ENCODE data around the gene STARD9. TPM values are rescaled to one million over a fixed set of nuclear protein-coding genes. Genes with fewer than 3 reads are reported as not detected.

The STARD9 gene
- total and polyA plus RNA-seq, 8 donors: 1.4 to 45.7 (median 11.8) TPM

DNA sequence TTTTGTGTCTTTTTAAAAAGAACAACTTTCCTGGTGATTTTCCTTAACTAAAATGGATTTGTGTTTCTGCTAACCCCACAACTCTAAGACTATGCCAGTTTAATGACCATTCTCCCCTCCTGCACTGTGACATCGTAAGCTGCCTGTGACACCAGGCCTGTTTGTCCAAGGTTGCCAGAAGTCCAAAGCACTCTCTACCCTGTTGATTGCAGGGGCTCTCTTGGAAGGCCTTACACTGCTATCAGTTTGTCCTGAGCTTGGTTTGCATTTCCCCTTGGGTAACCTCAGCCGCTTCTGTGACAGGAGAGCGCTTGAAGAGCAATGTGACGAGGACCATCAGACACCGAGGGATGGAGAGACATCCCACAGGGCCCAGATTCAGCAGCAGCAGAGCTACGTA, 105.7 kb downstream of the STARD9 start:
- TF ChIP-seq POLR2A (IDR thresholded peaks at IDR 0.05) (no peak), POLR2AphosphoS5 (IDR thresholded peaks at IDR 0.05) (no peak), EP300 (IDR thresholded peaks at IDR 0.05) (no peak)
- TF ChIP-seq, protein P1, sequence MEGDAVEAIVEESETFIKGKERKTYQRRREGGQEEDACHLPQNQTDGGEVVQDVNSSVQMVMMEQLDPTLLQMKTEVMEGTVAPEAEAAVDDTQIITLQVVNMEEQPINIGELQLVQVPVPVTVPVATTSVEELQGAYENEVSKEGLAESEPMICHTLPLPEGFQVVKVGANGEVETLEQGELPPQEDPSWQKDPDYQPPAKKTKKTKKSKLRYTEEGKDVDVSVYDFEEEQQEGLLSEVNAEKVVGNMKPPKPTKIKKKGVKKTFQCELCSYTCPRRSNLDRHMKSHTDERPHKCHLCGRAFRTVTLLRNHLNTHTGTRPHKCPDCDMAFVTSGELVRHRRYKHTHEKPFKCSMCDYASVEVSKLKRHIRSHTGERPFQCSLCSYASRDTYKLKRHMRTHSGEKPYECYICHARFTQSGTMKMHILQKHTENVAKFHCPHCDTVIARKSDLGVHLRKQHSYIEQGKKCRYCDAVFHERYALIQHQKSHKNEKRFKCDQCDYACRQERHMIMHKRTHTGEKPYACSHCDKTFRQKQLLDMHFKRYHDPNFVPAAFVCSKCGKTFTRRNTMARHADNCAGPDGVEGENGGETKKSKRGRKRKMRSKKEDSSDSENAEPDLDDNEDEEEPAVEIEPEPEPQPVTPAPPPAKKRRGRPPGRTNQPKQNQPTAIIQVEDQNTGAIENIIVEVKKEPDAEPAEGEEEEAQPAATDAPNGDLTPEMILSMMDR (IDR thresholded peaks at IDR 0.05): no peak
- Histone ChIP-seq H3K4me3 (no peak overlapping the region), H3K36me3 (peaks cover 26 to 100% (median 89%) of the 10 kb centered on the region in 4 donors), H3K27ac (no peak overlapping the region), H3K4me1 (no peaks in the 10 kb centered on the region), H3K27me3 (no peaks in the 10 kb centered on the region), H3K9me3 (no peaks in the 10 kb centered on the region)
- intact Hi-C loops (cut with DNase I; ENCODE audit: low total_unique reads): no loop called here
- no peak for DNase-seq
- WGBS, 5 donors: 89 to 94% (median 90%) methylated on average over 6 of the region's 6 CpGs

DNA sequence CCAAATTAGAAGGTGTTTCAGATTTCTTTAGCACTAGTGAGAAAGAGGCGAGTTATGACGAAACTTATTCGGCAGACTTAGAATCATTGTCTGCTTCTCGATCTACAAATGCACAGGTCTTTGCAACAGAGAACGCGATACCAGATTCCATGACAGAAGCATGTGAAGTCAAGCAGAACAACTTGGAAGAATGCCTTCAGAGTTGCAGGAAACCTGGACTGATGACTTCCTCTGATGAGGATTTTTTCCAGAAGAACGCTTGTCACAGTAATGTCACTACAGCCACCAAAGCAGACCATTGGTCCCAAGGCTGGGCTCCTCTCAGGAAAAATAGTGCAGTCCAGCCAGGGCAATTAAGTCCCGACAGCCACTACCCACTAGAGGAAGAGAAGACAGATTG, 110.9 kb downstream of the STARD9 start:
- TF ChIP-seq, protein P1 (IDR thresholded peaks at IDR 0.05): no peak
- TF ChIP-seq POLR2A (IDR thresholded peaks at IDR 0.05): no peak
- TF ChIP-seq EP300 (IDR thresholded peaks at IDR 0.05): no peak
- no peak for TF ChIP-seq POLR2AphosphoS5 (IDR thresholded peaks at IDR 0.05)
- no peak for DNase-seq
- H3K27me3 ChIP-seq: no peaks in the 10 kb centered on the region
- no peaks in the 10 kb centered on the region for H3K4me1 ChIP-seq
- WGBS, 5 donors: 96 to 97% (median 97%) methylated on average over 8 of the region's 8 CpGs
- H3K27ac ChIP-seq: no peak overlapping the region
- H3K36me3 ChIP-seq: peaks cover 29 to 100% (median 89%) of the 10 kb centered on the region in 4 donors
- no peak overlapping the region for H3K4me3 ChIP-seq
- intact Hi-C loops (cut with DNase I; ENCODE audit: low total_unique reads): no loop called here
- H3K9me3 ChIP-seq: no peaks in the 10 kb centered on the region

- intact Hi-C loops (cut with DNase I; ENCODE audit: low total_unique reads): no loop called here
- no peaks in the 10 kb centered on the region for H3K4me1 ChIP-seq
- DNase-seq: no peak
- 88 to 98% (median 95%) methylated on average over 4 of the region's 4 CpGs for WGBS, 5 donors
- H3K27ac ChIP-seq: no peak overlapping the region
- no peak overlapping the region for H3K4me3 ChIP-seq
- H3K36me3 ChIP-seq: peaks cover 16 to 100% (median 89%) of the 10 kb centered on the region in 4 donors
- no peaks in the 10 kb centered on the region for H3K27me3 ChIP-seq
- TF ChIP-seq, protein P1 (IDR thresholded peaks at IDR 0.05): no peak
- TF ChIP-seq POLR2A (IDR thresholded peaks at IDR 0.05): no peak
- no peaks in the 10 kb centered on the region for H3K9me3 ChIP-seq
Measured at GRCh38 chr15:42687740-42688139, 112.3 kb downstream of the STARD9 start.

DNA sequence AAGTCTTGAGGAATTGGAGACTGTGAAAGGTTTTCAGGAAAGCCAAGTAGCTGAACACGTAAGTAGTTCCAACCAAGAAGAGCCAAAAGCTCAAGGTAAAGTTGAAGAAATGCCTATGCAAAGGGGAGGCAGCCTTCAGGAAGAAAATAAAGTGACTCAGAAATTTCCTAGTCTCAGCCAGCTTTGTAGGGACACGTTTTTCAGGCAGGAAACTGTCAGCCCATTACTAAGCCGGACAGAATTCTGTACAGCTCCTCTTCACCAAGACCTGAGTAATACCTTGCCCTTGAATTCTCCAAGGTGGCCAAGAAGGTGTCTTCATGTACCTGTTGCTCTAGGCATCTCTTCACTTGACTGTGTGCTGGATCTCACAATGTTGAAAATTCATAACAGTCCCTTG, 112.9 kb downstream of the STARD9 start:
- intact Hi-C loops (cut with DNase I; ENCODE audit: low total_unique reads): no loop called here
- DNase-seq: no peak
- WGBS, 5 donors: 75 to 83% (median 77%) methylated on average over 3 of the region's 3 CpGs
- Histone ChIP-seq H3K9me3 (no peaks in the 10 kb centered on the region), H3K27me3 (no peaks in the 10 kb centered on the region), H3K36me3 (peaks cover 16 to 100% (median 90%) of the 10 kb centered on the region in 4 donors), H3K4me3 (no peak overlapping the region), H3K27ac (no peak overlapping the region), H3K4me1 (no peaks in the 10 kb centered on the region)
- no peak for TF ChIP-seq POLR2AphosphoS5 (IDR thresholded peaks at IDR 0.05)
- TF ChIP-seq, protein P1 (IDR thresholded peaks at IDR 0.05): no peak
- no peak for TF ChIP-seq EP300 (IDR thresholded peaks at IDR 0.05)
- TF ChIP-seq POLR2A (IDR thresholded peaks at IDR 0.05): no peak
